ENCODE results near the gene MGST2. TPM values are rescaled to one million over a fixed set of nuclear protein-coding genes. Genes with fewer than 3 reads are reported as not detected.
A peak's percentile ranks its signal among the peaks of the same experiment; 100 is the strongest.

MGST2 gene
- total RNA-seq, 6 experiments from 2014 or later = 105 to 125 (median 114) TPM

DNA sequence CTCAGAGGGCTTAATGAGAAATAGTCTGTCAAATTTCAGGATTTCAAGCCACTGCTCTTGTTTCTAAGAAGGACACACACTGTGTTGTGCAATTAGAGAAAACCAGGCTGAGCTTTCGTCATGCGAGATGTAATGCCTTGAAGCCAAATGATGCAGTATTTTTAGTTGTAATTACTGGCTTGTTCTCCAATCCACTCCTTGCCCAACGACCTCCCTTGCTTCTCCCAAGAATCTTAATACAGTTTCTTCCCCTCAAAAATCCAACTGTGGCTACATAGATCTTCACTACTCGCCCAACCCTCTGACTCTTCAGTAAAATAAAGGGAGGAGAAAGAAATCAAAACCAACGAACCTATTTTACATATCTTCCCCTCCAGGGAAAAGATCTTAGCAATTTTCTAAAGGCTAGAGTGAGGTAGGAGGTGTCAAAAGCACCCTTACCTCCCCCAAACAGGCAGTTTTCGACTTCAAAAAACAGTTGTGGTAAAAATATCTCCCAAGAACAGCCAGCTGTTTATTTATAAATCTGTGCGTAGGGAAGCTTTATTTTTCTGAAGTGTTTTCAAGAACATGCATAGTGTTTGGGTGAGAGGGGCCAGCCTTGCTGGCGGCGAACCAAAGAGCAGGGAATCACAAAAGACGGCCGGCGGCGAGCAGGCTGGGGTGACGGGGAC, 68.7 kb downstream of the MGST2 start:
- DNase-seq (no peak), ATAC-seq (peak in 3 of 4 donors; percentile 36 to 41 (median 38))
- intact Hi-C loops (cut with DNase I) = no loop called here
- 8% methylated on average over 14 of the region's 14 CpGs for WGBS (ENCODE audit: insufficient coverage, low coverage, low lambda C conversion rate, missing lambda C conversion rate)
- Histone ChIP-seq H3K36me3 (peaks cover 0 to 2% (median 0%) of the 10 kb centered on the region in 4 donors), H3K27me3 (no peaks in the 10 kb centered on the region), H3K4me1 (peaks cover 0 to 21% (median 4%) of the 10 kb centered on the region in 4 donors), H3K4me3 (peak overlapping the region; percentile 26 to 55 (median 48)), H3K9me3 (no peaks in the 10 kb centered on the region), H3K27ac (peak overlapping the region; percentile 61 to 74 (median 67))
- TF ChIP-seq, protein P1, sequence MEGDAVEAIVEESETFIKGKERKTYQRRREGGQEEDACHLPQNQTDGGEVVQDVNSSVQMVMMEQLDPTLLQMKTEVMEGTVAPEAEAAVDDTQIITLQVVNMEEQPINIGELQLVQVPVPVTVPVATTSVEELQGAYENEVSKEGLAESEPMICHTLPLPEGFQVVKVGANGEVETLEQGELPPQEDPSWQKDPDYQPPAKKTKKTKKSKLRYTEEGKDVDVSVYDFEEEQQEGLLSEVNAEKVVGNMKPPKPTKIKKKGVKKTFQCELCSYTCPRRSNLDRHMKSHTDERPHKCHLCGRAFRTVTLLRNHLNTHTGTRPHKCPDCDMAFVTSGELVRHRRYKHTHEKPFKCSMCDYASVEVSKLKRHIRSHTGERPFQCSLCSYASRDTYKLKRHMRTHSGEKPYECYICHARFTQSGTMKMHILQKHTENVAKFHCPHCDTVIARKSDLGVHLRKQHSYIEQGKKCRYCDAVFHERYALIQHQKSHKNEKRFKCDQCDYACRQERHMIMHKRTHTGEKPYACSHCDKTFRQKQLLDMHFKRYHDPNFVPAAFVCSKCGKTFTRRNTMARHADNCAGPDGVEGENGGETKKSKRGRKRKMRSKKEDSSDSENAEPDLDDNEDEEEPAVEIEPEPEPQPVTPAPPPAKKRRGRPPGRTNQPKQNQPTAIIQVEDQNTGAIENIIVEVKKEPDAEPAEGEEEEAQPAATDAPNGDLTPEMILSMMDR (IDR thresholded peaks at IDR 0.05) = no peak
- TF ChIP-seq POLR2A (IDR thresholded peaks at IDR 0.05) = no peak

DNA sequence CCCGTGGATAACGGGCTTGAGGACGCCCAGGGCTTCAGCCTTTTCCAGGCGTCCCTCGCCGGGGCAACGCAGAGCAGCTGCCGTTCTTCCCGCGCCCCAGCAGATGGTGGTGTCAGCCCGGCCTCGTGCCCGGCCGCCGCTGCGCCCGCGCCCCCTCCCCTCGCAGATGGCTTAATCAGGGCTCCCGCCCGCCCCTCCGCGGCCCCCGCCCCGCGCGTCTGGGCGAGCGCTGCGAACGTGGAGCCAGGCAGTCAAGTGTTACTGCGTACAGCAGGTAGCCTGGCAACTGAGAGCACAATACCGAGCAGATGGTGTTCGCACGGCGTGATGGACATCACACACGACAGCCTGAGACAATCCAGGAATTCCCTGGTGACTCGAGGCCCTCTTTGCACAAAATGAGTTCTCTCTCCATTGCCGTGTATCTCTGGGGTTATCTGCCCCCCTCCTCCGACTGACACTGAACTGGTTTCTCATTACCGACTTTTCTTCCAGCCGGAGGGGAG, 69.3 kb downstream of the MGST2 start:
- DNase-seq = peak; percentile 85 to 90 (median 88)
- intact Hi-C loops (cut with DNase I) = no loop called here
- H3K27me3 ChIP-seq = no peaks in the 10 kb centered on the region
- WGBS (ENCODE audit: insufficient coverage, low coverage, low lambda C conversion rate, missing lambda C conversion rate) = 3% methylated on average over 5 of the region's 42 CpGs
- H3K27ac ChIP-seq = peak overlapping the region; percentile 61 to 74 (median 67)
- H3K4me3 ChIP-seq = peak overlapping the region; percentile 26 to 55 (median 48)
- TF ChIP-seq, protein P1 (IDR thresholded peaks at IDR 0.05) = peak; percentile 74 to 87 (median 82)
- no peak for TF ChIP-seq POLR2A (IDR thresholded peaks at IDR 0.05)
- ATAC-seq = peak; percentile 91 to 97 (median 94)
- peaks cover 0 to 23% (median 5%) of the 10 kb centered on the region in 4 donors for H3K4me1 ChIP-seq
- H3K9me3 ChIP-seq = no peaks in the 10 kb centered on the region
- peaks cover 0 to 2% (median 0%) of the 10 kb centered on the region in 4 donors for H3K36me3 ChIP-seq

DNA sequence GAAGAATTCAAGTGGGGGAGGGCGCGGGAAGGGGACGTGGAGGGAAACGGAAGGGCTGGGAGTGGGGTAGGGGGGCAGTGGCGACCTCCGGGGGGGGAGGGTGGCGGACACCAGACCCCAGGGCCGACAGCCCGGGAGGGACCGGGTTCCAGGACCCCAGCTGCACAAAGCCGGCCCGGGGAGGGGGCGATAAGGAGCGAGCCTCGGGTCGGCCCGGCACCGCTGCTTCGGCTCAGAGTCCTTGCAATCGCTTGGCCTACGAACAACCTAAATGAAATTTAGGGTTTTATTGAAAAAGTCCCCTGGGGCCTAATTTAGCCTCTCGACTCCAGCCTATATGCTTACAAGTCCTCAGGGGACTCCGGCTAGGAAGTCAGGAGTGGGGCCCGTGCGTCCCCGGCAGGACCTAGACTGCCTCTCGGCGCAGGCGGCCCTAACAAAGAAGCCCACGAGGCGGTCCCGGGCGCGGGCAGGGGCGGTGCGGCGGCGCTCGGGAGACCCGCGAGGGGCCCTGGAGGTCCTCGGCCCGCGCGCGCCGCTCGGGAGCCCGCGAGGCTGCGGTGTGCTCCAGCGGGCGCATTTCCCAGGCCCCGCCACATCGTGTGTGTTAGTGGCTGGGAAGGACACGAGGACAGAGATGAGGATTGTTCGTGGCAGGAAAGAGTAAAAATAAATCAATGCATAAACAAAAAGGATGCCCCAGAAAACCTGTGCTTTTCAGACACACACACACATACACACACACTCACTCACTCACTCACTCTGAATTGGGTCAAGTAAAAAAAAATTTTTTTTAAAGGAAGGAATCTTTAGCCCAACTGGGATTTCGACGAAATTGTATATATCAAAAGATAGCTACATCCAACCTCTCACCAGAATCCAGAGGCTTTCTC, 70.0 kb downstream of the MGST2 start:
- ATAC-seq = peak; percentile 6 to 24 (median 14)
- no peak for TF ChIP-seq POLR2A (IDR thresholded peaks at IDR 0.05)
- TF ChIP-seq, protein P1 (IDR thresholded peaks at IDR 0.05) = no peak
- intact Hi-C loops (cut with DNase I) = no loop called here
- peak in 2 of 3 donors; percentile 57 to 66 for DNase-seq
- peak overlapping the region; percentile 26 to 55 (median 48) for H3K4me3 ChIP-seq
- H3K4me1 ChIP-seq = peaks cover 0 to 30% (median 7%) of the 10 kb centered on the region in 4 donors
- H3K27ac ChIP-seq = peak overlapping the region; percentile 61 to 74 (median 67)
- no peaks in the 10 kb centered on the region for H3K27me3 ChIP-seq
- H3K9me3 ChIP-seq = no peaks in the 10 kb centered on the region
- 21% methylated on average over 33 of the region's 59 CpGs for WGBS (ENCODE audit: insufficient coverage, low coverage, low lambda C conversion rate, missing lambda C conversion rate)
- no peaks in the 10 kb centered on the region for H3K36me3 ChIP-seq

DNA sequence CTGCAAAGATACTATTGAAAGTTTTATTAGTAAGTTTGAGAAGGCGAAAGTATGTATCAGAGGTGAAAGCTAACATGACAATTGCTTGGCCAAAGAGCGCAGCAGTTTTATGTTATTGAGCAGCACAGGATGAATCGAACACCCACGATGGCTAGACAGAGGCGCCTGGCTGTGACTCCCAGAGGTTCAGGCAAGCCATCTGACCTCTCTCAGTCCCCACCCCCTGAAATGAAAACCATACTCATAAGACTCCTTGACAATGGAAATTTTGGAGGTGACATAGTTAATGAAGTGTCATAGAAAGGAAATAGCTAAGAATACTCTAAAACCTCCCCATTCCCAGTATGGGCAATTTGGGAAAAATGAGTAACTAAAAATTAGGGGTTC, 70.6 kb downstream of the MGST2 start:
- TF ChIP-seq POLR2A (IDR thresholded peaks at IDR 0.05) = no peak
- TF ChIP-seq, protein P1 (IDR thresholded peaks at IDR 0.05) = no peak
- peaks cover 0 to 35% (median 10%) of the 10 kb centered on the region in 4 donors for H3K4me1 ChIP-seq

More for the DNA sequence above, 70.6 kb downstream of the MGST2 start:
- intact Hi-C loops (cut with DNase I) = no loop called here
- Histone ChIP-seq H3K36me3 (no peaks in the 10 kb centered on the region), H3K9me3 (no peaks in the 10 kb centered on the region), H3K27ac (peak overlapping the region in 1 of 3 donors; percentile 67), H3K27me3 (no peaks in the 10 kb centered on the region), H3K4me3 (no peak overlapping the region)
- ATAC-seq (no peak), DNase-seq (no peak)
- WGBS (ENCODE audit: insufficient coverage, low coverage, low lambda C conversion rate, missing lambda C conversion rate) = 75% methylated on average over 5 of the region's 5 CpGs

Measured in right lobe of liver (tissue), 6 donors.